Hepatocyte (in vitro differentiated cells): ENCODE measurements around the gene ZNF234.

ENCODE experiments used
- EZH2 ChIP-seq: fragments of 200-600 bp; sonication (generic); IDR thresholded peaks from 2 replicates; pipeline ENCODE4 v1.6.1; 2016; ENCODE audit warnings: antibody characterized with exemption, mild to moderate bottlenecking, borderline replicate concordance
- TF ChIP-seq, protein P1 (sequence below): fragments of 200-600 bp; sonication (generic); IDR thresholded peaks from 2 replicates; pipeline ENCODE4 v1.5.1; 2016; ENCODE audit warnings: antibody characterized with exemption, mild to moderate bottlenecking; ENCODE audit not compliant: poor library complexity

DNA sequence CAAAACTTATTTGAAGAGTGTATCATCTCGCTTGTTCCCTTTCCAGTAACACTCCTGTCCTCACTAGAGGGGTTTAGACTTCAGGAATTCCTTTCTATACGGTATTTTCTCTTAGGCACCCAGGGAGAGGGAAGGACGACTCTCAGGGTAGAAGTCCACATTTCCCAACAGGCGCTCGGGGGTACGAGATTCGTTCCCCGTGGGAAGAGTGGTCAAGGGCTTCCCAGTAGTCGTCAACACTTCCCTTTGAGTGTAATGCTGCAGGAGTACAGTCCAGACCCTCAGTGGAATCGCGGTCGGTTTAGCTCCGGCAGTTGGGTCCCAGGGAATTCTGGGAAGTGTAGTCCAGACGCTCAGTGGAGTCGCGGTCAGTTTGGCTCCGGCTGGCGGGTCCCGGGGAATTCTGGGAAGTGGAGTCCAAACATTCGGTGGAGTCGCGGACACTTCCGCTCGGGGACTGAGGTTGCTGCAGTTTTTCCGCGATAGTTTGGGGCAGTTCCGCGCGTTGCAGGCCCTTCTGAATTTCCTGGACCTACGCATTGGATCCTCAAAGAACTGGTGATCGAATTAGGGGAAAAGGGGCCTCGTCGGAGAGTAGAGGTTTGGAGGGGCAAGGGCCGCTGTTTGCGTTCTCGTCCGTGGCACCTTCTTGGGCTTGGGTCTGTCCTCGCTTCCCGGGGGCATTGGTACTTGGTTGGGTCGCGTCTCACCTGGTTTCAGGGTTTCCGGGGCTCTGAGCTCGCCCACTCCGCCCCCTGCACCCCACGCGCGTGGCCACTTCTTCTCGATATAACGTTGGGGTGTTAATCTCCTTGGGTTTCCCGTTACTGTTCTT, 47.2 kb upstream of the ZNF234 start, which contains the start of gene ZNF224:
- TF ChIP-seq, protein P1, sequence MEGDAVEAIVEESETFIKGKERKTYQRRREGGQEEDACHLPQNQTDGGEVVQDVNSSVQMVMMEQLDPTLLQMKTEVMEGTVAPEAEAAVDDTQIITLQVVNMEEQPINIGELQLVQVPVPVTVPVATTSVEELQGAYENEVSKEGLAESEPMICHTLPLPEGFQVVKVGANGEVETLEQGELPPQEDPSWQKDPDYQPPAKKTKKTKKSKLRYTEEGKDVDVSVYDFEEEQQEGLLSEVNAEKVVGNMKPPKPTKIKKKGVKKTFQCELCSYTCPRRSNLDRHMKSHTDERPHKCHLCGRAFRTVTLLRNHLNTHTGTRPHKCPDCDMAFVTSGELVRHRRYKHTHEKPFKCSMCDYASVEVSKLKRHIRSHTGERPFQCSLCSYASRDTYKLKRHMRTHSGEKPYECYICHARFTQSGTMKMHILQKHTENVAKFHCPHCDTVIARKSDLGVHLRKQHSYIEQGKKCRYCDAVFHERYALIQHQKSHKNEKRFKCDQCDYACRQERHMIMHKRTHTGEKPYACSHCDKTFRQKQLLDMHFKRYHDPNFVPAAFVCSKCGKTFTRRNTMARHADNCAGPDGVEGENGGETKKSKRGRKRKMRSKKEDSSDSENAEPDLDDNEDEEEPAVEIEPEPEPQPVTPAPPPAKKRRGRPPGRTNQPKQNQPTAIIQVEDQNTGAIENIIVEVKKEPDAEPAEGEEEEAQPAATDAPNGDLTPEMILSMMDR: no peak
- TF ChIP-seq EZH2: no peak
